GM12873 (cell line): ENCODE results near the gene PCDHB6.

Experiments used
- CTCF ChIP-seq: IDR thresholded peaks from 2 replicates; pipeline ENCODE4 v1.5.1; 2012; ENCODE audit warnings: low read depth, mild to moderate bottlenecking, moderate library complexity, low read length, control low read depth; ENCODE audit not compliant: insufficient read depth; ENCODE audit errors: missing control alignments

The PCDHB6 gene

DNA sequence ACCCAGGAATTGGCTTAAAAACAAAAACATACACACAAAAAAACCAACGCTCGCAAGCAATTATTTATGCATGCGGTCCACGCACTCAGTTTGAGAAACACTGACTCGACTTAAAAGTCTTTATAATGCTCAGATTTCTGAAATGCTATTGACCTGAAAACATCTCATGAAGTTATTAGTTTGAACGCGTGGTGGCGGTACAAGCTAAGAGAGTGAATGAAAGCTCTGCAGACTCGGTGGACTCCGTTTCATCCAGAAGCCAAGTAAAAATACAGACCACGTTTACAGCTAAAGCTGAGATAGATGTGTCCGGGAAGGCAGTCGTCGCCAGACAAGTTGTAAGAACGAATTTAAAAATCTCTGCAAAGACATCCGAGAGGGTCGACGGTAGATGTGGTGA lies at the start of gene PCDHB6:
Gene PCDHB6 (plus strand): TSS at position 246 of the 400 bp plus-strand sequence. CDS start 201 bp downstream, outside the sequence.
- no peak for TF ChIP-seq CTCF

- peak; percentile 41 for TF ChIP-seq CTCF
Measured at GRCh38 chr5:141100243-141100805, 49.5 kb upstream of the PCDHB6 start, which contains the start of gene PCDHB3. Gene PCDHB3 (plus strand): TSS chr5:141100473. CDS start chr5:141100650, 177 bp downstream.

GRCh38 chr5:141101059-141101458 lies 48.8 kb upstream of the PCDHB6 start:
- no peak for TF ChIP-seq CTCF

DNA sequence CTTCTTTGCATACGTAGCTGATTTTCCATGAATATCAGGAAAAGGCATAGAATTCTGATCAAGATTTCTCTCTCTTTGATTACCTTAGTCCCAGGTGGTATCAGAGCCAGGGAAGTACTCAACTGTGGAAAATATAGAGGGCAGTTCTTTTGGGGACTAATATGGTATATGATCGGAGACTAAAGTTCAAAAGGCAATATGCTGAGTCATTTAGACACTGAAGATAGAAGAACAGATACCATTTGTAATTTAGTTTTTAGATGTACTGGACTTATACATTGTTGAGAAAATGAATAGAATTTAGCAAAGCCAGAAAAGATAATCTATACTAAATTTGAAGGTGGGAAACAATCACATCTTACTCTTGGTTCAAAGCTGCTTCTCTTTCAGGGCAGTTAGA lies 44.5 kb upstream of the PCDHB6 start:
- no peak for TF ChIP-seq CTCF

GRCh38 chr5:141119250-141119649 lies 30.6 kb upstream of the PCDHB6 start:
- TF ChIP-seq CTCF = no peak

- peak; percentile 20 for TF ChIP-seq CTCF
Measured at GRCh38 chr5:141121563-141121962, 28.3 kb upstream of the PCDHB6 start, which contains the start of gene PCDHB4. Gene PCDHB4 (plus strand): TSS chr5:141121818. CDS start chr5:141121999, 181 bp downstream.

GRCh38 chr5:141121985-141122384 lies 27.9 kb upstream of the PCDHB6 start:
- TF ChIP-seq CTCF = no peak
